ENCODE measurements around the gene CDKN1C.

GRCh38 chr11:2870969-2871680, 14.4 kb downstream of the CDKN1C start:
- TF ChIP-seq CTCF (IDR thresholded peaks at IDR 0.05) (no peak), POLR2A (IDR thresholded peaks at IDR 0.05) (no peak)

Data from thyroid gland (tissue), 4 donors.